ENCODE measurements around the gene LRMDA. TPM values are rescaled to one million over a fixed set of nuclear protein-coding genes. Genes with fewer than 3 reads are reported as not detected.

Gene LRMDA
- total RNA-seq, 1 donor from 2014 or later, result 2.1 TPM

DNA sequence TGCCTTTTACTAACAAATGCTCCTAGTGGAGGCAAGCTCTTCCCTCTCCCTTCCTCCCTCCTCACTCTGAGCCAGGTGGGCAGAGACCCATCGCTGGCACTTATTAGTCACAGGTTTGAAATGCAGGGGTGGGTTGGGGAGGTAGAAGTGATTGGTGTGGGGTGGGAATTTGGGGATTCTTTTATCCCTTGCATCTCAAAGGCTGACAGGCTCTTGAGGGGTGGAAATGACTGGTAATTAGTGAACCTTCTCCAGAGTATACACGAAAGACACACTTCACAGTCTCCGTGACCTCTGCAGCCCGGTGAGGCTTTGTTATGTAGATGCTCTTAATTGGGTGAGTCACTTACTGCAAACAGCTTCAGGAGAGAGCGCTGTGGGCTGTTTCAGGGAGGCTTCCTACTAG is 13.9 kb upstream of the LRMDA start:
- no peak overlapping the region for H3K27ac Mint-ChIP-seq (ENCODE audit: unreplicated experiment)
- H3K9me3 Mint-ChIP-seq (ENCODE audit: unreplicated experiment), result peaks cover 2% of the 10 kb centered on the region
- H3K4me1 Mint-ChIP-seq (ENCODE audit: low read depth, unreplicated experiment), result peaks cover 7% of the 10 kb centered on the region
- TF ChIP-seq, protein P1, sequence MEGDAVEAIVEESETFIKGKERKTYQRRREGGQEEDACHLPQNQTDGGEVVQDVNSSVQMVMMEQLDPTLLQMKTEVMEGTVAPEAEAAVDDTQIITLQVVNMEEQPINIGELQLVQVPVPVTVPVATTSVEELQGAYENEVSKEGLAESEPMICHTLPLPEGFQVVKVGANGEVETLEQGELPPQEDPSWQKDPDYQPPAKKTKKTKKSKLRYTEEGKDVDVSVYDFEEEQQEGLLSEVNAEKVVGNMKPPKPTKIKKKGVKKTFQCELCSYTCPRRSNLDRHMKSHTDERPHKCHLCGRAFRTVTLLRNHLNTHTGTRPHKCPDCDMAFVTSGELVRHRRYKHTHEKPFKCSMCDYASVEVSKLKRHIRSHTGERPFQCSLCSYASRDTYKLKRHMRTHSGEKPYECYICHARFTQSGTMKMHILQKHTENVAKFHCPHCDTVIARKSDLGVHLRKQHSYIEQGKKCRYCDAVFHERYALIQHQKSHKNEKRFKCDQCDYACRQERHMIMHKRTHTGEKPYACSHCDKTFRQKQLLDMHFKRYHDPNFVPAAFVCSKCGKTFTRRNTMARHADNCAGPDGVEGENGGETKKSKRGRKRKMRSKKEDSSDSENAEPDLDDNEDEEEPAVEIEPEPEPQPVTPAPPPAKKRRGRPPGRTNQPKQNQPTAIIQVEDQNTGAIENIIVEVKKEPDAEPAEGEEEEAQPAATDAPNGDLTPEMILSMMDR (IDR thresholded peaks at IDR 0.05; ENCODE audit: partially characterized antibody, unreplicated experiment), result no peak
- H3K4me3 Mint-ChIP-seq (ENCODE audit: unreplicated experiment), result no peak overlapping the region
- H3K36me3 Mint-ChIP-seq (ENCODE audit: unreplicated experiment), result peaks cover 5% of the 10 kb centered on the region
- DNase-seq, result no peak
- peaks cover 22% of the 10 kb centered on the region for H3K27me3 Mint-ChIP-seq (ENCODE audit: unreplicated experiment)

DNA sequence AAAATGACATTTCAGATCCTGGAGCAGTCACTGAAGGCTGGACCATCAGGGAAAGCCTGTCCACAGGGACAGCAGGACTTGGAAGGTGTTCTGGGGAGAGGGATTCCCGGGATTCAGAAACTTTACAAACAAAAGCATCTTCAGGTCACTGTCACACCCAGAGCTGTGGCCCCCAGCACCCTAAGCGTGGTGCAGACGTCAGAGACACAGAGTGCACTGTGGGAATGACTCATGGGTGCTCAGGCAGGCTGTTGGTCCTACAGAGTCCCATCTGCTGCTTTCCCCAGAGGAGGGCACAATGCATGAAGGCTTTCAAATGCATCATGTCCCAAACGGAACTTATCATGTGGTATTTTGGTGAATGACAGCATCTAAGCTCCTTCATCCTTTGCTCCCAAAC is 13.1 kb upstream of the LRMDA start:
- no peak overlapping the region for H3K27ac Mint-ChIP-seq (ENCODE audit: unreplicated experiment)
- H3K9me3 Mint-ChIP-seq (ENCODE audit: unreplicated experiment), result peaks cover 2% of the 10 kb centered on the region
- TF ChIP-seq, protein P1 (IDR thresholded peaks at IDR 0.05; ENCODE audit: partially characterized antibody, unreplicated experiment), result no peak
- H3K27me3 Mint-ChIP-seq (ENCODE audit: unreplicated experiment), result peaks cover 27% of the 10 kb centered on the region
- no peak for DNase-seq
- peaks cover 7% of the 10 kb centered on the region for H3K4me1 Mint-ChIP-seq (ENCODE audit: low read depth, unreplicated experiment)
- H3K4me3 Mint-ChIP-seq (ENCODE audit: unreplicated experiment), result no peak overlapping the region
- H3K36me3 Mint-ChIP-seq (ENCODE audit: unreplicated experiment), result peaks cover 5% of the 10 kb centered on the region

DNA sequence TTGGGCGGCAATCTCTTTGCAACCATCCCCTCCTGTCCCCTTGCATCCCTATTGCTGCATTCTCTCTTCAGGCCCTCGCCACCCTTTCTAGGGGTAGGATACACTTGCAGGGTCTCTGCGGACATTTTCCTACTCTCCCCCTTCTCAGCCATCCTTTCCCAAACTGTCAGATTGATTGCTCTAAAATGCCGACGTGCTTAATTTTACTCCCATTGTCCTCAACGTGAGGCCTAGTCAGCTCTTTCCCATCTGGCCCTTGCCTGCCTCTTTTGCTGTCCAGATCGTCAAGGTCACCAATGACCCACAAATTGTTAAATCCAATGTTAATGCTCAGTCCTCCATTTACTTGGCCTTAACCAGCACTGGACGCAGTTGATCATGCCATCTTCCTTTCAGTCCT is 12.7 kb upstream of the LRMDA start:
- TF ChIP-seq, protein P1 (IDR thresholded peaks at IDR 0.05; ENCODE audit: partially characterized antibody, unreplicated experiment), result no peak
- Mint-ChIP-seq H3K4me1 (ENCODE audit: low read depth, unreplicated experiment) (peaks cover 7% of the 10 kb centered on the region), H3K27ac (ENCODE audit: unreplicated experiment) (no peak overlapping the region), H3K36me3 (ENCODE audit: unreplicated experiment) (peaks cover 5% of the 10 kb centered on the region), H3K27me3 (ENCODE audit: unreplicated experiment) (peaks cover 24% of the 10 kb centered on the region), H3K9me3 (ENCODE audit: unreplicated experiment) (peaks cover 2% of the 10 kb centered on the region), H3K4me3 (ENCODE audit: unreplicated experiment) (no peak overlapping the region)
- no peak for DNase-seq

DNA sequence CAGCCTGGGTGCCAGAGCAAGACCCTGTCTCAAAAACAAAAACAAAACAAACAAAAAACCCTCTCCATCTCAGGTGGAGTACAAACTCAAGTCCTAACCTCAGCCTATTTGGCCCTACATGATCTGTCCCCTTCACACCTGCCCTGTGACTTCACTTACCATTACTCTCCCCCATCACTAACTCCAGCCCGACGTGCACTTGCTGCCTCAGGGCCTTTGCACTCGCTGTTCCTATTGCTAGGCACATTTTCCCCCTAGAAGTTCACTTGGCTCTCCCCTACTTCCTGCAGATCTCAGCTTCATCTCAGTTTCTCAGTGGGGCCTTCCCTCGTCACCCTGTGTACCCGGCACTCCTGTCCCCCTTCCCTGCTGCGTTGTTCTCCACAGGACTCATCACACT is 8.5 kb upstream of the LRMDA start:
- Mint-ChIP-seq H3K27me3 (ENCODE audit: unreplicated experiment) (peaks cover 12% of the 10 kb centered on the region), H3K27ac (ENCODE audit: unreplicated experiment) (no peak overlapping the region), H3K4me3 (ENCODE audit: unreplicated experiment) (no peak overlapping the region), H3K4me1 (ENCODE audit: low read depth, unreplicated experiment) (peaks cover 7% of the 10 kb centered on the region), H3K9me3 (ENCODE audit: unreplicated experiment) (no peaks in the 10 kb centered on the region), H3K36me3 (ENCODE audit: unreplicated experiment) (peaks cover 5% of the 10 kb centered on the region)
- DNase-seq, result no peak
- TF ChIP-seq, protein P1 (IDR thresholded peaks at IDR 0.05; ENCODE audit: partially characterized antibody, unreplicated experiment), result no peak

- DNase-seq, result no peak
- TF ChIP-seq, protein P1 (IDR thresholded peaks at IDR 0.05; ENCODE audit: partially characterized antibody, unreplicated experiment), result no peak
- Mint-ChIP-seq H3K27ac (ENCODE audit: unreplicated experiment) (no peak overlapping the region), H3K27me3 (ENCODE audit: unreplicated experiment) (peaks cover 6% of the 10 kb centered on the region), H3K9me3 (ENCODE audit: unreplicated experiment) (no peaks in the 10 kb centered on the region), H3K4me1 (ENCODE audit: low read depth, unreplicated experiment) (no peaks in the 10 kb centered on the region), H3K4me3 (ENCODE audit: unreplicated experiment) (no peak overlapping the region), H3K36me3 (ENCODE audit: unreplicated experiment) (peaks cover under 1% of the 10 kb centered on the region)
Measured at GRCh38 chr10:75424571-75424970, 6.9 kb upstream of the LRMDA start.
